COR-L47 (cell line): ENCODE results near the gene ABCA1.
A peak's percentile ranks its signal among the peaks of the same experiment; 100 is the strongest.
"Not testable (repeated sequence)": the region's sequence is repeated elsewhere in the genome, so short reads cannot be mapped to it uniquely, and the experiment has no call there.

Source experiments
- DNase-seq: peaks from one replicate; lab custom pipeline; 2025; lab: John Stamatoyannopoulos, UW

ABCA1 gene

DNA sequence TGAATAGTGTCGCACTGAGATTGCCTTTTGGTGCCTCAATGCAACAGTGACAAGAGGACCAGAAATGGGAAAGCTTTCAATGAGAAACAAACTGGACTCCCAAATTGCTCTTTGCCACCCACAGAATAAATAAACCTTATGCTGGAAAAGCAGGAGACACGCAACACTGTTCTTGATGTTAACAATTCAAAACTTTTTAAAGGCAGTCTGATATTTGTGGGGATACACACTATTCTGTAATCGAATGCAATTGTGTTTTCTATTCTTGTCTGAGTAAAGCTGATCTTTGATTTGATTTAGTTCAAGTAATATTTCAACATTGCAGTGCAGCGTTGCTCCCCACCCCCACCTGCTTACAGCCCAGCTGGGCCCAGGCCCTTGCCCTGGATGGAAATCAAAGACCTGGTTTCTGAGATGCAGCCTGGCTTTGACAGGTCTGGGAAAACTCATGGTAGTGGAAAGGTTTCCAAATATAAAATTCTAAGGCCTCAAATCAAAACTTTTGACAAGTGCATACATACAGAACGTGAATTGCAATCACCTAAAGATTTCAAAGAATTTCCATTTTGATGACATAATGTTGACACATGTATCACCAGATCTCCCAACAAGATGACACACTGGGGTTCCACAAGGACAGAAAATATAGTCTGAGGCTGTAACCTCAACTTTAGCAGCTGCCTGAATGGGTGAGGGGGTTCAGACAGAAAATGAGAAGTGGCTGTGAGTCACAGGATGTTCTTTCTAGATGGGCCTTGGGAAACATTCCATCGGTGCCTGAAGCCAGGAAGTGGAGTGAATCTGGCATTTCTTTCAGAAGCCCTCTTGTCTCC lies 55.1 kb downstream of the ABCA1 start:
- DNase-seq, result no peak

DNA sequence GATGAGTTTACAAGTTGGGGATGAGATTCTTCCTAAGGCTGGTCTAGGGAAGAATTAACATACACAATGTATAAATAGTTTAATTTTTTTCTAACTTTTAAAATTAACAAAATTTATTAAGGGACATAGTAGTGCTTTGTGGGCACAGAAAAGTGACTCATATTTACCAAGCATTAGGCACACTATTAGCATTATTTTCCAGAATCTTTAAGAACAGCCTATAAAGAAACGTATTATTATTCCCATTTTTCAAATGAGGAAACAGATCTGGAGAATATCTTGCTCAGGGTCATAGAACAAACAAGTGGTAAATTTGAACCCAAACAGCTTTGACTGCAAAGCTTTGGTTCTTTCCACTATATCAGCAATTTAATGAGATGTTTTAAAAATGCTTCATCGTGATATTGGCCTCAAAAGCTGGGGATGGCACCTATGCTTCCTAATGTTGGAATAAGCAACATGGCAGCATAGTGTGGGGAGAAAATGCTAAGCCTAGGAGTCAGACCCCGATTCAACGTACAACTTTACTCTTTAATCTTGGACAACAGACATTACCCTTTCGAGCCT lies 55.9 kb downstream of the ABCA1 start:
- DNase-seq, result no peak

DNA sequence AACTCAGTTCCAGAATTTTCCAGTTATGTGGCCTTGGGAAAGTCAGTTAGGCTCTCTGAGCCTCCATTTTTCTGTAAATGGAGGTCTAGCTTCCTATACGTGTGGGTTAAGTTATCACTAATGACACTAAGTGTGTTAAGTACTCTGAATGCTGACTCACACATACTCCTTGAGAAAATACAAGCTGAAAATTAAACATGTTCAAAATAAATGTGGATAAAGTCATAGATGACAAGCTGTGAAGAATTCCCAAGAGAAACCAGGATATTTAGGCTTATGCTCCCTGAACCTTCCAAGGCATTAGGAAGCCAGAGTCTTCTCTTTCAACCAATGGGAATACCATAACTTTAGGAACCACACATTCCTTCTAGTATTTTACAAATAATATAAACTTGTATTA lies 58.1 kb downstream of the ABCA1 start:
- DNase-seq, result no peak

DNA sequence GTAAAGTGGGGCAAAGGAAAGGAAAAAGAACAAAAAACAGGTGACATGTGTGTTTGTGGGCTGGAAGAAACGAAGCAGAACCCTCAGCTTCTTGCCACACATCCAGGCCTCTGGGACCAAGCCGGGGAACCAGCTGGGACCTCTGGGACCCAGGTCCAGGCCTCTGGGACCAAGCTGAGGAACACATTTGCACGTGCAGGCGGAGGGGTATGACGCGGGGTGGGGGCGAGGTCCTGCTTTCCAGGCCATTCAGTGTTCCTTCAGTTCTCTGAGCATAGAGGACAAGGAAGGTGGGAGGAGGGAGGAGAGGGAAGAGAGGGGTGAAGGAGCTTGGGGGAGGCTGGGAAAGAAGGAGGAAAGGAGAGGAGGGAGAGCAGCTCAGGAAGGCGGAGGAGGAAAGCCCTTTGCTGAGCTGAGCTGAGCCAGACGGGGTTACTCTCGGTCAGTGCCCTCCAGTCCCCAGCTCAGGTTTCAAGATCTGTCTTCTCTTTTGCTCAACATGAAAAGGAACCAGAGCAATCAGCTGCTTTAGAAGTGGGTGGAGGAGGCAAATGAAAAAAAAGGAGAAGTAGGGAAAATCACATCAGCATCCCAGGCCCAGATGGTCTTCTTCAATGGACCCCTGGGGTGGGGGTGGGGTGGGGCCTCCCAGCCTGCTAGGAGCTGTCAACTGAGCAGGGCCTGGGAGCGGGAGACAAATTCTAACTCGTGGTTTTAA lies 59.1 kb downstream of the ABCA1 start:
- no peak for DNase-seq

DNA sequence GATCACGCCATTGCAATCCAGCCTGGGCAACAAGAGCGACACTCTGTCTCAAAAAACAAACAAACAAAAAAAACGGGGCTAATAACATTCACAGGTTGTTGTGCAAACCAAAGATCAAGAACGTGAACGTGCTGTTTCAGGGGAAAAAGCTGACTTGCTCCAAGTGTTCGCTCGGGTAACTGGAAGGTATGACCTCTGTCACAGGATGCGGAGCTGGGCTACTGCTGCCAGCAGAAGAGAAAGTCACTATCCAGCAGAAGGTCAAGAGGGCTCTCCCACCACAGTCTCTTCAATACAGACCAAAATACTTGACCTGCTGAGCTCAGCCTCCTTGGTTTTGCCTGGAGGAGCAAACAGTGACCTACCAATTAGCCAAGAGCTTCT lies 59.7 kb downstream of the ABCA1 start:
- DNase-seq, result no peak

DNA sequence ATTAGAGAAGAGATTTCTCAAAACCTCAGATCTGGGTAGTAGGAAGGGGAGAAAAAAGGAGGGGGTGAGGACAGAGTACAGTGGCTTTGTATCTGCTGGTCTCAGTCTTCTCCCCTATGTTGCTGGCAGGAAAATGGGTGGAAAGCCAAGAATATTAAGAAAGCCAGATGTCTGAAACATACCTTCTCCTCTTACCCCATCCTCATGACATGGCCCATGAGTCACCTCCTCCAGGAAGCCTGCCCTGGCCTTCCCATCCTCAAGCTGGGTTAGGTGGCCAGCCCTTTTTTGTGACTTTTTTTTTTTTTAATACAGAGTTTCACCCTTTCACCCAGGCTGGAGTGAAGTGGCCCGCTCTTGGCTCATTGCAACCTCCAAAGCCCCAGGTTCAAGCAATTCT lies 61.8 kb downstream of the ABCA1 start:
- no peak for DNase-seq

DNA sequence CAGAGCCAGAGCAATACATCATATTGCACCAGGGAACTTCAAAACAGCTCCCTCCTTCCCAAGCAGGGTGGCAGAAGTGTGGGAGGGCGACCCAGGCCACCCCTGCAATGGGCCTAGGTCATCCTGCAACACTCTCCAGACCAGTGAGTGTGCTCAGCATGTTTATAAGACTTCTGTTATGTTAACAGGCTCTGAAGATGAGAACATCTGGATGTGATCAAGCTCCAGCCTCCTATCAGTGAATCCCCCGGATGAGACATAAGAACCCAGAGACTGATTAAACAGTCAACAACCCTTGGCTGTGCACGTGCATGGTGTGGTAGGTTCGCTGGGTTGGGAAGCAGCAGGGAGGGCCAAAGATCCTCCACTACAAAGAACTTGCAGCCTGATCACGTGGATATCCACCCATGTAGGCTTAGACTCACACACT lies 63.3 kb downstream of the ABCA1 start:
- DNase-seq, result no peak

DNA sequence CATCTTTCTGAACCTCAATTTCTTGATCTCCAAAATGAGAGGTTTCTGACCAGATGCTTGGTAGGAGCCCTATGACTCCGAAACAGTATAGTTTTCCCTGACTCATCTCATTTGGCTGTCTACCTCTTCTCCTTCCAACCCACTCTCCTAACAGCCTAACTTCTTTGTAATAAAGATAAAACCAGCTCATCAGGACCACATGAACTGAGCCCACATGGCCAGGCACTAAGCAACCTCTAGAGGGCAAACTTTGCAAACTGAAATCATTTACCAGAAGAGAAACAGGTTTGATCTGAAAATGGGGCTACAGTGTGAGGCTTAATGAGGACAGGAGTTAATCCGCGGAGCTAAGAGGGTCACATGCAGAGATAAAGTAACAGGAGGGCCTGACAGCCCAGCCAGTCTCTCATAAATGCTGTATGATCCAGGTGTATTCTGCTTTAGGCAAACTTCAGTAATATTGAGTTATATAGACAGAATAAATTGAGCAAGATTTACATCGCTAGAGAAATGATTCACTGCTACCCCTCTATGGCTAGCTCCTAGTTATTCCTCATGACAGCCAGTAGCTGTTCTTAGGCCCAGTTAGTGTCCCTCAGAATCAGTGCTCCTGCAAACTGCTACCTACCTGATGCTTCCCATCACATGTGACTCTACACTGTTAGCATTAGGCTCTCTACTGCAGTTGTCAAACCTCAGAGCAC lies 64.6 kb downstream of the ABCA1 start:
- peak; percentile 81 for DNase-seq

DNA sequence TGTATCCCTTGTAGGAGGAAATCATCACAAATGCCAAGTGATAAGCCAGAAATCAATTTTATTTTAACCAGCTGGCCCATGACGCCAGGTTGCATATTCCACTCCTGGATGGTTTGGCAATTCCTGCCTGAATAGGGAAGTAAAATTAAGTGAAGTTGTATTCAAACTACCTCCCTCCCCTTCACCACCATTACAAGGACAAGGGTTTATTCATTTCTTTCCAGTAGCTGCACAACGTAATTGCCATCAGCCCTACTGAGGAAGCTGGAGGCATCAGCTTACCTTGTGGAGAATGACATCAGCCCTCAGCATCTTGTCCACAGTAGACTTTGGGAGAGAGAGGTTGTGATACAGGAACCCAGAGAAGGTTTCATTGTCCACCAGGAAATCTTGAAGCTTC lies 66.6 kb downstream of the ABCA1 start:
- DNase-seq, result no peak

DNA sequence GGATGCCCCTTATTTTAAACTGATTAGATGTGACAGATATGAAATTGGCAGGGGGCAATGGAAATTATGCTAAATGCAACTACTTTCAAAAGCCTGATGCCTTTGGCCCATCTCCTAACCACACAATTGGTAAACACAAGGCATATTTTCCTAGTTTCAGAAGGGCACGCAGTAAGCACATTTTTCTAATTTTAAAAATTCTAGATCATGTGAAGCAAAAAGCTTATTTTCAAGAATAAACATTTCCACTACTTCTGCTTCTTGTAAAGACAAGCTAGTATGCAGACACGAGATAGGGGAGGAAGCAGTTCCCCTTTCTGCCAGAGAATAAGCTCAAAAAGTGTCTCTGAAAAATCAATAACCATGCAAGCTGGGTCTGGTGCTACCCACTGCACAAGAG lies 67.7 kb downstream of the ABCA1 start:
- no peak for DNase-seq

DNA sequence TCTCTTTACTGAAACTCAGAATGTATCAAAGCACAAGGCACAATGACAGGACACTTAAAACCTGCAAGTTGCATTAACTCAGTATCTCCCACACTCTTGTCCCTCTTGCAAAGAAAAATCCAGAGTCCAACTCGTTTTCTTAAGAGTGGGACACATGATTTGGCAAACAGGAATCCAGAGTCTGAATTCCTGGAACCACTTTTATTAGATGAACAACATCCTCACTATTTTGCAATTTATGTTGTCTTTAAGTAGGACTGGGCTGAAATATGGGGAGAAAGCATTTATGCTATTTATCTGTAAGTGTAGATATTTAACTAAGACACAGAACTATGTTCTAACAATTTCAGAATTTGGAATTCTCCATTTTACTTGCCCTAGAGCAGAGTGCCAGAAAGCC lies 69.1 kb downstream of the ABCA1 start:
- no peak for DNase-seq

DNA sequence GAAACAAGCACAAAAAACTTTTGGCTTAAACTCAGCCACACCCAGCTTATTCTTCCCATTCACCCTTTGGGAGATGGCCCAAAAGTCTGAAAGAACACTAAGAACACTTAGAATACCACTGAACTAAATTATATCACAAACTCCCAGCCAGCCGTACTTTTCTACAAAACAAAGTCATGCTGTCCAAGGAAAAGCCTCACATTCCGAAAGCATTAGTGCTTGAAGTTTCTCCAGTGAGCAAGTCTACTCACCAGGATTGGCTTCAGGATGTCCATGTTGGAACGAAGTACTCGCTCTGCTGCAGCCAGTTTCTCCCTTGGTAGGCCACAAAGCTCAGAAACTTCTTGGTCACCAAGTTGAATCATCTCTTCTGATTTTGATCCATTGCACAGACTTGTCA lies 69.7 kb downstream of the ABCA1 start:
- DNase-seq, result no peak

DNA sequence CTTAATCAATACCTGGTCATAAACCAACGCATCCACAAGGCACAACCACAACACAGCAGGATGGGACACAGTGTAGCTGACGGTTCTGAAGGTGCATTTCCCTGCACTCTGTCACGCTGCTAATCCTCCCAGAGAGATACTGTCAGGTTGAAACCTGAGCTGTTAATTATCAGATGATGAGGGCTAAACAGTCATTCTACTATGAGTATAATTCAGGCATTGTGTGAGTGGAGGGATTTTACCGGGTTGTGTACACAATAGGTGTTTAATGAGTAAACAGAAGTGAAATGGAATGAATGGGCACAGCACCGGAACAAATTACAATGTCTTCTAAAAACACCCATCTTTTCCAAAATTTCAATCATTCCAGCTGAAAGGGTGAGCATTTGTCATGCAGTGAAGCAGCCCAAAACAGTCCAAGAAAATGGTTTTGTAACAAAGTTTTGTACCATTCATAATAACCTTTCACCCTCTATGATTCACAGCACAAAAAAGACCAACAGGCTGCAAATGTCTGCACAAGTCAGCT lies 71.5 kb downstream of the ABCA1 start:
- peak; percentile 94 for DNase-seq

DNA sequence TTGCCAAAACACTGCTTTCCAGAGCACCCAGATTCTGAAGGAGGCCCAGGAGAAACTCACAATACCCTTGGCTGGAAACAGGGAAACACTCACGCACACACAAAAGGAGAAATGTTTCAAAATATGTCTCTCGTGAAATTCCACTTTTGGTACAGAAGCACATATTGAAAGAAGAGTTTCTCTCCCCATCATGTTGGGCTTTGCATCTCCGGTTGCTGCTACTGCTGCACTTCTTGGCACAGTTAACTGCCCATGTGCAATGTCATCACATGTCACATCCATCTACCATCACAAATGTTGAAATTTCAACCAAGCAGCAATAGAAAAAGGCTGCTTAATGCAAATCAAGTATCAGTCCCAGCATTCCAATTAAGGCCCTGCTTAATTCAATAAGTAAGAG lies 72.1 kb downstream of the ABCA1 start:
- no peak for DNase-seq

DNA sequence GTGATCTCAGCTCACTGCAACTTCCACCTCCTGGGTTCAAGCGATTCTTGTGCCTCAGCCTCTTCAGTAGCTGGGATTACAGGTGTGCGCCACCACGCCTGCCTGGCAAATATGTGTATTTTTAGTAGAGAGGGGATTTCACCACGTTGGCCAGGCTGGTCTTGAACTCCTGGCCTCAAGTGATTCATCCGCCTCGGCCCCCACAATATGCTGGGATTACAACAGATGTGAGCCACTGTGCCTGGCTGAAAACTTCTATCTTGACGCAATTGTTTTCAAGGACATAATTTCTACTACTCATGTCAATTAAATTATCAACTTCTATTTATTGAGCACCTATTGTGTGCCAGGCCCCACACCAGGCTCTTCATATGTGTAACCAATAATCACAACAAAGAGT lies 72.7 kb downstream of the ABCA1 start:
- DNase-seq, result not testable (repeated sequence)

DNA sequence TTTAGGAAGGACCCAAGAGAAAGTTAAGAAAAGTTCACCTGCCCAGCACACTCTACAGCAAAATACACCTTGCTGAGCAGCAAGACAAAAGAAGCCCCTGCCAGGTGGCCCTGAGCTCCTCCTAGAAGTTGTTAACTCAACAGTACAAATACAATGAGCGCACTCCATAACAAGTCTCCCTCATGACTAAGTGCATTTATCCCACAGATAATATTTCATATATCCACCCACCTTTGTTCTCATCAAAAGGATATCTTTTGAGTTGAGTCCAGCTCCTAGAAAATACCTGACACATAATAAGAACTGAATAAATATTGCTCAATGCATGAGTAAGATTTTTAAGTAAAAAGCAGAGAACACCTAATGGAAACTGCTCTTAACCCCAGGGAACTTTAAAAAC lies 73.3 kb downstream of the ABCA1 start:
- peak; percentile 71 for DNase-seq

DNA sequence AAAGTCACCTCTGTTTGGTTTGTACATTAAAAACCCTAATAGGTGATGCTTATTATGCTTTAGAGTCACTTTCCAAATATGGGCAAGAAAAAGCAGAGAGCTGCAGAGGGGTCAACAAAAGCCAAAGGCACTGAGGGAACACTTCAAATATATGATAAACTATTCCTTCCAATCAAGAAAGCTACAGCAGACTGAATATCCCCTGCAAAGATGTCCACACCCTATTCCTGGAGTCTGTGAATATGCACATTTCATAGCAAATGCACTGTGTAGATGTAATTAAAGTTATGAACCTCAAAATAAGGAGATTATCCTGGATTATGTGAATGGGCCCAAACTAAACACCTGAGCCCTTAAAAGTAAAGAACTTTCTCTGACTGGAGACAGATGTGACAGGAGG lies 74.3 kb downstream of the ABCA1 start:
- no peak for DNase-seq

DNA sequence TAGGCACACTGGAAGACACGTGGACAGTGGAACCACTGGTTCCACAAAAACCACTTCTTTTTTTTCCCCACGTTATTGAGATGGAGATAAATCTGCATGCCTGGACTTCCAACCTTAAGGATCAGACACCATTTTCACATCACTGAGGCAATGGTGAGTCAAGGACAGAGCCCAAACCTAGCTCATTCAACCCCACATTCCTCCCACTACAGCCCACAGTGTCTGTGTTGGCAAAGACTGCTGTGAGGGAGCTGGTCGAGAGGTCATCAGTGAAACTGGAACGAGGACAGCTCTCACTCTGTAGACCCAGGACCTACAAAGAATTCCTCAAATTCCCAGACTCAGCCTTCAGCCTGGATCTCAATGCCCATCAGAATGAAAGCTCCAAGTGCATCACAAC lies 74.8 kb downstream of the ABCA1 start:
- DNase-seq, result no peak

DNA sequence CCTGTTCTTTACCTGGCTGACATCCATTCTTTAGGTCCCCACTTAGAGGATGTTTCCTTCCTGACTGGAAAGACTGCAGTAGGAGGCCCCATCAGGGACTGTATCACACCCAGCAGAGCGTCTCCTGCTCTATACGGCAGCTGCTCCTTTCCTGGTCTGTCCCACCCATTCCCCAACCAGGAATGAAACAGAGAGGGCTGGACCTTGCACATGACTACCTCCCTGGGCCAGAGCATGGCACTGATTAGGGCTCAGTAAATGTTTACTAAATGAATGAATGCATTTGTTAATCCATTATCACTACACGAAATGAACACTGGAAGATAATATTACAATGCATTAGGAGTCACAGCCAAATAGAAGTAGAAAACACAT lies 76.4 kb downstream of the ABCA1 start:
- no peak for DNase-seq

DNA sequence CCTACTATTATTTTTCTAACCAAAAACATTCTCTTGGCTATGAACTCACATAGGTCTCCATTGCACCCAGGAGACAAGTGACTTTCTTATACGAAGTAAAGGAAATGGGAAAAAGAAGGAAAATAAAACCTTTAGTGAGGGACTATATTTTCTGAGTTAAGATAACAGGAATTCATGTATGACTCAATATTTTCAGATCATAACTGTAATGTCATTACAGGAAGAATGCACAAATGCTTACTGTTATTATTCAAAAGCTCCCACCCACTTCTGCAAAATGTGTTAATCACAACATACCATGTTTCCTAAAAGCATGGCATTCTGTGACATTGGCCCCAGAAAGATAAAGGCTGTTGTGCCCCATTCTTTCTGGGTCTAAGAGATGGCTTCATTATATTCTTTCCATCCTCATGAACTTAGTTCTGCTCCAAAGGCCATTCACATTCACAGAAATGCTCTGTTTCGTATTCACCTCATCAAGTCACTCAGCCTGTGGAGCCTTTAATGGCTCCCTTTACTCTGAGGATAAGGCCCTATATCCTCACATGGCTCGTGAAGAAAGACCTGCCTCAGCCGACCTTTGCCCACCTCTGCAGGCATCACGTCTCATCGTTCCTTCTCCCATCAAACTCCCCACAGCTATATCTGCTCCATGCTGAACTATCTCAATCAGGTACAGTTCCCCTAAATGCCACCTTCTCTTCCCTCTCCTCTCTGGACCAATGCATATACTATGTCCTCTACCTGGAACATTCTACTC lies 77.0 kb downstream of the ABCA1 start:
- no peak for DNase-seq

DNA sequence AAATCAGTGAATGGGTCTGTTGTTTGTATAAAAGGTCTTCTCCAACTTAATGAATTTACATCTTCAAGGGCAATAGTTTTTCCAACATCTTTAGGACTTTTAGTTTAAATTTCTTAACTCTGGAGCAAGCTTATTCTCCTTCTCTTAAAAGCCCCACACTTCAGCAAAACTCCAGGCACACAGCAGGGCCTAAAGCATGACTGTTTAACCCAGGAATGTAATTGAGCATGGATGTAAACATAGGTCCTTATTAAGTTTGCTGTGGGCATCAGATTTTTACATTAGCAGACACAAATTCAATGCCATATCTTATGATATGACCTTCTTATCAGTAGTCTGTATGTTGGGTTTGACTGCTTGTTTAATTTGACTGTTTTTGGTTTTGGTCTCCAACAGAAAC lies 78.9 kb downstream of the ABCA1 start:
- DNase-seq, result no peak

DNA sequence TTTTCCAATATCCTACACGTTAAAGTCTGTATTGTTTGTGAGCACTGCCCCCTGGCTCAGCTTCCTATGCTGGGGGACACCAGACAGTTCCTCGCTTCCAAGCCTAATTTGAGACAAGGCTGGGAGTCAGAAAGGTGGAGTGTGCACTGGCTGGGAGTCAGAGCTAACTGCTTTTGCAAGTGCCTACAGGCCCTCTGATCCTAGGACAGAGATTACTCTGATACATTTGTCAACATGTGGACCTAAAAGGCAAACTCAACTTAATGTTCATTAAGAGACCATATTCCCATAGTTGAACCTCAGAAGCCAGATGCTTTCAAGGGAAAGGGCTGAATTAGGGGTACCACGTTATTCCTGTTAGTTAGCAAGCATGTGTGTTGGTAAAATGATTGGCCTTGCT lies 83.2 kb downstream of the ABCA1 start:
- no peak for DNase-seq
